Measurements from ENCODE around the gene SIGMAR1. TPM values are rescaled to one million over a fixed set of nuclear protein-coding genes. Genes with fewer than 3 reads are reported as not detected.

SIGMAR1 gene
- total RNA-seq, 6 experiments from 2014 or later = 126 to 148 (median 138) TPM

- TF ChIP-seq CTCF (IDR thresholded peaks at IDR 0.05) = peak; percentile 95
- Mint-ChIP-seq H3K27me3 (ENCODE audit: insufficient read depth) (peaks cover 65% of the 10 kb centered on the region), H3K27ac (no peak overlapping the region), H3K36me3 (ENCODE audit: low read depth) (no peaks in the 10 kb centered on the region), H3K9me3 (no peaks in the 10 kb centered on the region), H3K4me1 (ENCODE audit: low read depth) (no peaks in the 10 kb centered on the region), H3K4me3 (no peak overlapping the region)
- peak; percentile 54 for DNase-seq
These were observed 46.2 kb downstream of the SIGMAR1 start for GRCh38 chr9:34591248-34591916.

GRCh38 chr9:34590381-34591247 lies 47.0 kb downstream of the SIGMAR1 start:
- no peak for DNase-seq
- H3K27ac Mint-ChIP-seq = no peak overlapping the region
- H3K4me1 Mint-ChIP-seq (ENCODE audit: low read depth) = no peaks in the 10 kb centered on the region

GRCh38 chr9:34589636-34590380 lies 47.8 kb downstream of the SIGMAR1 start, which contains the start of gene CNTFR:
CNTFR (minus strand) TSS chr9:34589724; CDS start chr9:34568981, 20,743 bp downstream.
- peaks cover 72% of the 10 kb centered on the region for H3K27me3 Mint-ChIP-seq (ENCODE audit: insufficient read depth)
- no peaks in the 10 kb centered on the region for H3K9me3 Mint-ChIP-seq
- H3K27ac Mint-ChIP-seq = no peak within 1 kb of the TSS
- TF ChIP-seq CTCF (IDR thresholded peaks at IDR 0.05) = no peak
- no peak within 1 kb of the TSS for H3K4me3 Mint-ChIP-seq
- no peaks in the 10 kb centered on the region for H3K36me3 Mint-ChIP-seq (ENCODE audit: low read depth)
- DNase-seq = no peak
- H3K4me1 Mint-ChIP-seq (ENCODE audit: low read depth) = no peaks in the 10 kb centered on the region

More at GRCh38 chr9:34590381-34591247, 47.0 kb downstream of the SIGMAR1 start:
- Mint-ChIP-seq H3K9me3 (no peaks in the 10 kb centered on the region), H3K36me3 (ENCODE audit: low read depth) (no peaks in the 10 kb centered on the region), H3K4me3 (no peak overlapping the region), H3K27me3 (ENCODE audit: insufficient read depth) (peaks cover 67% of the 10 kb centered on the region)
- no peak for TF ChIP-seq CTCF (IDR thresholded peaks at IDR 0.05)

GRCh38 chr9:34588671-34589635 lies 48.6 kb downstream of the SIGMAR1 start:
- H3K9me3 Mint-ChIP-seq = no peaks in the 10 kb centered on the region
- no peak overlapping the region for H3K4me3 Mint-ChIP-seq
- no peaks in the 10 kb centered on the region for H3K4me1 Mint-ChIP-seq (ENCODE audit: low read depth)
- no peaks in the 10 kb centered on the region for H3K36me3 Mint-ChIP-seq (ENCODE audit: low read depth)
- no peak for TF ChIP-seq CTCF (IDR thresholded peaks at IDR 0.05)
- no peak overlapping the region for H3K27ac Mint-ChIP-seq
- DNase-seq = no peak
- H3K27me3 Mint-ChIP-seq (ENCODE audit: insufficient read depth) = peaks cover 72% of the 10 kb centered on the region

Measured in HFFc6 (cell line).